ENCODE results near the gene POMC.

Gene POMC

GRCh38 chr2:25194576-25195122, 26.3 kb upstream of the POMC start:
- TF ChIP-seq, protein P1, sequence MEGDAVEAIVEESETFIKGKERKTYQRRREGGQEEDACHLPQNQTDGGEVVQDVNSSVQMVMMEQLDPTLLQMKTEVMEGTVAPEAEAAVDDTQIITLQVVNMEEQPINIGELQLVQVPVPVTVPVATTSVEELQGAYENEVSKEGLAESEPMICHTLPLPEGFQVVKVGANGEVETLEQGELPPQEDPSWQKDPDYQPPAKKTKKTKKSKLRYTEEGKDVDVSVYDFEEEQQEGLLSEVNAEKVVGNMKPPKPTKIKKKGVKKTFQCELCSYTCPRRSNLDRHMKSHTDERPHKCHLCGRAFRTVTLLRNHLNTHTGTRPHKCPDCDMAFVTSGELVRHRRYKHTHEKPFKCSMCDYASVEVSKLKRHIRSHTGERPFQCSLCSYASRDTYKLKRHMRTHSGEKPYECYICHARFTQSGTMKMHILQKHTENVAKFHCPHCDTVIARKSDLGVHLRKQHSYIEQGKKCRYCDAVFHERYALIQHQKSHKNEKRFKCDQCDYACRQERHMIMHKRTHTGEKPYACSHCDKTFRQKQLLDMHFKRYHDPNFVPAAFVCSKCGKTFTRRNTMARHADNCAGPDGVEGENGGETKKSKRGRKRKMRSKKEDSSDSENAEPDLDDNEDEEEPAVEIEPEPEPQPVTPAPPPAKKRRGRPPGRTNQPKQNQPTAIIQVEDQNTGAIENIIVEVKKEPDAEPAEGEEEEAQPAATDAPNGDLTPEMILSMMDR (IDR thresholded peaks at IDR 0.05; ENCODE audit: extremely low read depth, missing control alignments): no peak

DNA sequence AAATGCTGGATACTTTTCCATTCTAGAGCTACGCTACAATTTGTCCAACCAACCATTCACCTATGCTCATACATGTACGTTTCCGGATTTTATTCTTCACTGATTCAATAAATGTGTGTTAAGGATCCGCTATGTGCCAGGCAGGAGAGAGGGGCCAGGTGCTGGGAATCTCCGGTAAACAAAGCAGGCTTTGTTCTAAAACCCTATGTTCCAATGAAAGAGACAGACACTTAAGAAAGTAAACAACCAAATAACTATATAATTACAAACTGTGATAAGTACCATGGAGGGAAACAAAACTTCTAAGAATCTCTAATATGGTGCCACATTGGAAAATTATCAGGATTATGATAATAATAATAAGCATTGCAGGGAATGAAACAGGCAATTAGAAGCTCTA, 22.2 kb upstream of the POMC start:
- TF ChIP-seq, protein P1 (IDR thresholded peaks at IDR 0.05; ENCODE audit: extremely low read depth, missing control alignments): no peak
- no peak for DNase-seq (ENCODE audit: low spot score)

More at GRCh38 chr2:25194576-25195122, 26.3 kb upstream of the POMC start:
- no peak for DNase-seq (ENCODE audit: low spot score)

DNA sequence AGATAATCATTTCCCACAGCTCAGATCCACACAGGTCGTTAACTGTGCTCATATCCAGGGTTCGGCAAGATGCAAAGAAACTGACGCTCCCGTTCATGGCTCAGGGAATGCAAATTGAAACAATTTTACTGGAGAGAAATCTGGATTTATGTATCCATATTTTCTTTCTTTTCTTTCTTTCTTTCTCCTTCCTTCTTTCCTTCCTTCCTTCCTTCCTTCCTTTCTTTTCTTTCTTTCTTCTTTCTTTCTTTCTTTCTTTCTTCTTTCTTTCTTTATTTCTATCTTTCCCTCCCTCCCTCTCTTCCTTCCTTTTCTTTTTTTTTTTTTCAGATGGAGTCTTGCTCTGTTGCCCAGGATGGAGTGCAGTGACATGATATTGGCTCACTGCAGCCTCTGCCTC, 20.0 kb upstream of the POMC start:
- DNase-seq (ENCODE audit: low spot score): no peak
- TF ChIP-seq, protein P1 (IDR thresholded peaks at IDR 0.05; ENCODE audit: extremely low read depth, missing control alignments): no peak

DNA sequence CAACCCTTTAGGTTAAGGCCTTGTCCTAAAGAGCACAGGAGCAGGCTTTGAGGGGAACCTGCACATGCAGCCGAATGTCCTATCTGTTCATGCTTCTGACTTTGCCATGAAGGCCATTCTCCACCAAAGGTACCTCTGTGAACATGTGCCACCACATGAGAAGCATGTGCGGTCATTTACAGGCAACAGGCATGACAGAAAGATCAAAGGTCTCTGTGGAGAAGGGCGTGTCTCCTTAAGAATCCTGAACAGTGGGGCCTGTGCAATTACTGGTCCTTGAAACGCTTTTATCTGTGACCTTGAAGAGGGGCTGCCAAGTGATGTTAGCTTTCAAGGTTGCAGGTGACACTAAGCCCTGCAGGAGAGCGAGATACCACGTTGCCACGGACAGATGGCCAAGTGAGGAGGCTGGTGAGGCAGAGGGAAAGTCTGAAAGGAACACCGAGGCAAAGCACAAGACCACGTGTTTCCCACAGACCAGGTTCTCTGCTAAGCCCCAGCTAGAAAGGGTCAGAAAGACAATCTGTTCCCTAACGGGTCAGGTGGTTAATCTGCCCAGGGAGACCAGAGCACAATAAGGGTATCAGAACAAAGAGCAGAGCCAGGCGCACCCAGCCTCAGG, 19.5 kb upstream of the POMC start:
- TF ChIP-seq, protein P1 (IDR thresholded peaks at IDR 0.05; ENCODE audit: extremely low read depth, missing control alignments): no peak
- DNase-seq (ENCODE audit: low spot score): no peak

GRCh38 chr2:25184254-25184653, 15.9 kb upstream of the POMC start:
- TF ChIP-seq, protein P1 (IDR thresholded peaks at IDR 0.05; ENCODE audit: extremely low read depth, missing control alignments): no peak
- no peak for DNase-seq (ENCODE audit: low spot score)

- DNase-seq (ENCODE audit: low spot score): no peak
- TF ChIP-seq, protein P1 (IDR thresholded peaks at IDR 0.05; ENCODE audit: extremely low read depth, missing control alignments): no peak
These were observed 10.6 kb upstream of the POMC start for GRCh38 chr2:25178976-25179375.

GRCh38 chr2:25177211-25177611, 8.8 kb upstream of the POMC start:
- TF ChIP-seq, protein P1 (IDR thresholded peaks at IDR 0.05; ENCODE audit: extremely low read depth, missing control alignments): no peak
- DNase-seq (ENCODE audit: low spot score): no peak

All from GM20000 (cell line).